ENCODE data around the gene SFI1.

- TF ChIP-seq CTCF (IDR thresholded peaks at IDR 0.05; ENCODE audit: poor library complexity), result no peak
- no peak for TF ChIP-seq EZH2phosphoT487 (IDR thresholded peaks at IDR 0.05; ENCODE audit: low read depth, severe bottlenecking, unreplicated experiment)
- no peak for TF ChIP-seq EZH2 (IDR thresholded peaks at IDR 0.05; ENCODE audit: borderline replicate concordance)
These were observed 993 bp upstream of the SFI1 start for GRCh38 chr22:31495343-31495742.

Measured in hepatocyte (in vitro differentiated cells).